Stimulated activated CD8-positive, alpha-beta memory T cell treated with anti-CD3 and anti-CD28 coated beads, Interleukin-4, amount 100 ng/mL, for 4 hours (primary cell): ENCODE results near the gene STARD8.

Experiments used
- DNase-seq, 2 donors: peaks; one replicate each; pipeline ENCODE4 v3.0.0-alpha.2; 2020; ENCODE audit warnings: low read depth in 2 of 2, low spot score in 1 of 2

STARD8 gene

DNA sequence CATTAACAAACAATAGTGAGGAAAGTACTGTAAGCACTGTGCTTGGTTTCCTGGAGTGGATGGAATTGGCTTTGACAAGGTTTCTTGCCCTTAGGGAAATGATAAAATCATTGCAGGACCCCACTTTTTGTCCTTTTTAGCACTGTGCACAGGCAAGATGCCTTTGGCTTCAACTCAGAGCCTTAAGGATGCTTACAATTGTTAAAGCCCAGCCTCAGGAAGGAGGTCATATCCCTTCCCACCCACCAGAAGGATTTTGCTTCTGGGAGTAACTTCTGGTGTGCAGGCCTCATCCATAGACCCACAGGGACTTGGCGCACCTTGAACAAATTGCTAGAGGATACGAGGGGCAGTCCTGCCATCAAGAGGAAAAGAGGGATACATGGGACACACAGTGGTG, 44.5 kb downstream of the STARD8 start:
- no peak for DNase-seq

DNA sequence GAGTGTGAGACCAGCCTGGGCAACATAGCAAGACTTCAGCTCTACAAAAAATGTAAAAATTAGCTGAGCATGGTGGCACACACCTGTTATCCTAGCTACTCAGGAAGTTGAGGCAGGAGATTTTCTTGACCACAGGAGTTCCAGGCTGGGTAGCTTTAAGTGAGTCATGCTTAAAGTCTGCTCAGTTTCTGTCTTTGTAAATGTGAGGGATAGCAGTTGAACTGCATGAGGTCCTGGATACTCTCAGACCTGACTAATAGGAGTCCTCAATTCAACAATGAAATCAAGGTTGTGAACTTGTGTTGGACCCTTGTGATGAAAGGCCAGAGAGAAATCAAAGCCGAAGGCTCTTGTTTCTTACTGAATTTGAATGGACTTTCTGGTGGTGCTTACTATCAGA, 45.2 kb downstream of the STARD8 start:
- DNase-seq: no peak

DNA sequence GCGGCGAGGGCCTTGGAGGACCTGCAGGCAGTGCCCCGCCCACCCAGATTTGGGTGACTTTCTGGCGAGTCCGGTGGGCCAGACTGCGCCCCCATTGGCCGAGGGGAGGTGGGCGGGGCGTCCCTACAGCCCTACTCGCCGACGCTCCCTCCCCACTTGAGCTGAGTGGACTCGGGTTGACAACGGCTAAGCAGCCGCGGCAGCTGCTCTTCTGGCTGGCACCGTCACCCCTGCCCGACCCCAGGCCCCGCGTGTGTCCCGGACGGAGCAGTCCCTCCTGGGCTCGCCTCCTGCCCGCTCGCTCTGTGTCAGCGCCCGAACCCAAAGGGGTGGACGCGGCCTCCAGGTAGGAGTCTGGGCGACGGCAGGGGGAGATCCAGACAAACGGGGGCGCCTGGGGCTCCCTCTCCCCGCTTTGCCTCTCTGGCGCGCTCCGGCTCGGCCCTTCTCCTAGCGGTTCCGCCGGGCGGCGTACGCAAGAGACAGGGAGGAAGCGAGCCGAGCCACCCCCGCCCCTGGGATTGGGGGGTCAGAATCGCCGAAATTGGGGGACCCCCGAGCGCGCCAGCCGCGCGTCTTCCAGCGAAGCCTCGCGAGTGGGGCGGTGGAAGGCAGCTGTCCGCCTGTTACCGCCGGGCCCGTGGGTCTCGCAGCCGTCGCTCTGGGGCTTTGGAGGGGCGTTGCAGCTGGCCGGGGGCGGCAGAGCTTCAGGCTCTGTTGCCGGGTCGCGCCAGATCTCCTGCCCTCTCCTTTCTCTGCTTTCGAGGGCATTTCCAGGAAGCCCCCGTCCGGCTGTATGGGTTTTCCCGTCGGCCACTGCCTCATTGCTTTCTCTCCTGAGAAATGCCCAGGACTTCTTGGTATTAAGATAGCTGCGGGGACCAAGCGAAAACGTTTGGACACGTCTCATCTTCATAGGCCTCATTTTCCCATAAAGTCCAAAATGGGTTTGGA, 46.3 kb downstream of the STARD8 start:
- DNase-seq: no peak

DNA sequence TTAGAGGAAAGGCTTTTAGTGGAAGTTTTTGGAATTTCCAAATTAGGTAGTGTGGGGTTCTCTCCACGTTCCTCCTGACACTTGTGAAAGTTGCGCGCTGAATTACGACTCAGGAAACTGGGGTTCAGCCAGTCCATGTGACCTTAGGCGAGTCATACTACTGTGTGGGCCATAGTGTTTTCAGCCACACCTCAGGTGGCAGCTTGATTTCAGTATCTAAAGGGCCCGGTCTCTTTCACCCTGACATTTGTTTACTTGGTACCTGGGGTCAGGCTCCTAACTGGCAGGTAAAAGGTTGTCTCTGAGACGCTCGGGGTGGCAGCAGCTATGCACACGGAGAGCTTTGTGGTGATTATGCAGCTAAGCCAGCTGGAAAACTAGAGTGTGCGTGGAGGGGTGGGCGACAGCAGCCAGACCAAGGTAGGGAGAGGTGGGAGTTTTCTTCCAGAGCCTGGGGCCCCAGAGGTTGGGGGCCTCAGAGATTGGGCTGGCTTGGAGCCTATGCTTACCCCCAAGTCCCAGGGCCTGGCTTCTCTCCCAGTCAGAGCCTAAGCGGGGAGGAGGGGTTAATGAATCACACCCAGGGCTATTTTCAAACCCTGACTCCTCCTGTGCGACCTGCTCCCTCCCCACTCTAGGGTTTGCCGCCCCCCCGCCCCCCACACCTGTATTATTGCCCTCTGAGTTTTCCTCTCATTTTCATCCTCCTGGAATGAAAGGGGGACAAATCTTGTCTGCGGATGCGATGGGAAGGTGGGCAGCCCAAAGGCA, 47.2 kb downstream of the STARD8 start:
- no peak for DNase-seq

DNA sequence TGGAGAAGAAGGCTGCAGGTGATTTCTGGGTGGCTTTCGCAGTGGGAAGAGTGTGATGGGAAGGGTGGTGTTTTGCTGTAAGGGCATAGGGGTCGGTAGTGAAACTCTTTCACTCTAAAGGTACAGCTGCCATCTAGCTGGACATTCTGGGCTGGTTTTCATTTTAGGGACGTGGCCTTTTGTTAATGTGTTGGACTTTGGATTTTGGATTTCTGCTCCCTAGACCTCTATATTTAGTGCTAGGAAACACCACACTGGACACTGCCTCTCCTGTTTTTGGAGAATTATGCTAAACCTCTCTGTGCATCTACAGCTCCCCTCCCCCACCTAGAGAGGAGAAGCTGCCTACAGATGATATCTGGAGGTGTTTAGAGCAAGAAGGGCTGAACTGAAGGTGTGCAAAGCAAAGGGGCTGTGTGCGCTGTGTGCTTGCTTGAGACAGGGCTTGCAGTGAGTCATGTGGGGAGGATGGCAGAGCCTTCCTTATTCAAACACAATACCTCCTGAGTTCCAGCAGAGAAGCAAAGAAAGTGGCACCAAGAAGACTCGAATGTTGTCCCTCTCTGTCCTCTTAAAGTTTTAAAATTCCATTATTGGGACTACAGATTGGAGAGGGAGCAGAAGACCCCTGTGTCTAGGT, 47.9 kb downstream of the STARD8 start:
- no peak for DNase-seq

DNA sequence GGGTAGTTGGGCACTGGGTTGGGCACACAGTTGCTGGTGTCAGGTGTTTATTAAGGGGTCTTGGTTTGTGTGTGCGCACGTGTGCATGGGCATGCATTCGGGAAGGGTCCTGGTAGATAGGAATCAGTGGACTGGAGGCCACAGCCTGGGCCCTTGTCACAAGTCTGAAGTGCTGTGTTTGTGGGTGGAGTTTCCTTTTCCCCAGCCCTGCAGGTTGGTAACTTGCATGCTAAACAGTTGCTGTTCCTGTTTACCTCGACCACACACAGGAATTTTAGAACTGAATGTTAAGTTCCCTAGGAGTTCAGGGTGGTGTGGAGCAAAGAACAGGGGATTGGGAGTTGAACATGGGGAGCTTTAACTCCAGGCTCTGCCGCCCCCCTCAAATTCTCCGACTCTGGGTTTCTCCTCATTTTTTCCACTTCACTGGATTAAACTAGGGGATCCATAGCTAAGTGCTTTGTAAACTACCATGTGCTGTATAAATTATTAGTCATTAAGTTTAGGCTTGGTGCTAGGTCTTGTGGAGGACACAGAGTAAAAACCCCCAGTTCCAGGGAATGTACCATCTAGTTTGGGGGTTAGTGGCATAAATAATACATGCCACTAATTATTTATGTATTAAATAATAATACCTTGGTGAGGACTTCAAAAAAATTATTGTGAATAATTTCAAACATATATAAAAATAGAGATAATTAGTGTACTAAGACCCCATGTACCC, 49.0 kb downstream of the STARD8 start:
- DNase-seq: no peak

DNA sequence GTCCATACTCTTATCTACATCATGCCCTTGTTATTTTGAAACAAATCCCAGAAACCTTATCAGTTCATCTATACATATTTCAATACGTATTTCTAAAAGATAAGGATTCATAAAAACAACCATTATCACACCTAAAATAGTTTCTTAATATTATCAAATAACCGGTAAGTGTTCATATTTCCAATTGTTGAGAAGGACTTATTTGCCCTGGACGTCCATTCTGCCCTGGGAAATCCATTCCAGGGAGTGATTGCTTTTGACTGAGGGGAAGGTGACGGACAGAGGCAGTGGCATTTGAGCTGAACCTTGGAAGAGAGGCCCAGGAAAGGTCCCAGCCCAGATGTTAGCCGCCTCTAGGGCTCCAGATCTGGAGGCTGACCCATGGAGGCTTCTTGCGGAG, 49.6 kb downstream of the STARD8 start:
- DNase-seq: no peak

DNA sequence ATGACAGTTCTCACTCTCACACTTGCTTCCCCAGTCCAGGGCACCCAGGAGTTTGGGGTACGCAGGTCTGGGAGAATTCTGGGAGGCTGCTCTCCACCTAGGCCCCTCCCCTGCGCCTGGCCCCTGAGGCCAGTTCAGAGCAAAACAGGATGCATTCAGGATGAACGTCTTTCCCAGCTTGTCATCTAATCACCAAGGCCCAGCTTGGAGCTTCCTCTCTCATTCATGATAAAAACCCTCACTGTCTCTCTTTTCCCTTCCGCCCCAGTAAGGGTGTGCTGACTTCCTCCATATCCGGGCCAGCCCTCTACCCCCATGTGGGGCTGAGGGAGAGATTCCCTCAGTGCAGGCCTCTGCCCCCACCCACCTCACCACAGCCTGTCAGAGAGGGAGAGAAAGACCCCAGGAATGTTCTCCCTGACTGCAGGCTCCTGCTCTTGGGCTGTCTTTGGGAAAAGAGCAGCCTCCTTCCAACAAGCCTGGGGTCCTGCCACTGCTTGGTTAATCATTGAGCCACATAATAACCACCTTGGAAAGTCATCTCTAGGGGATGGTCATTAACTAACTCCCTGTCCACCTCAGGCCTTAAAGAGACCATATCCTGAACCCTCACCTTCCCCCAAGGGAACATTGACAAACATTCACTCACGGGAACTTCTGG, 50.1 kb downstream of the STARD8 start:
- no peak for DNase-seq

DNA sequence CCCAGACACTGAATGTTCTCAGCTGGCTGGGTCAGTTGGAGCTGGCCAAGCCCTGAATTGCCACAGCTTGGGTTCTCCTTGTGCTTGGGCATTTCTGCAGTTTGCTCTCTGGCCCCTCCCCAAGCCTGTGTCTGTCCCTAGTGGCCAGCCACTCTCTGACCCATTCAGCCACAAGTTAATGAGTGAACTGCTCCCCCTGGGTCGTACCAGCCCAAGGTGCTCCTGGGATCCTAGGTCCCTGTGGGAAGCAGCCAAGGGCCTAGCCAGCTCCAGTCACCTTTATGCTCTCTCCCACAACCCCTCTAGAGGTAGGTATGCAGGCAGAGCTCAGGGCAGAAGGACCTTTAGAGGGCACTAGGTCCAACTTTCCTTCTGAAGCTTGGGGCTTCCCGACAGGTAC, 51.5 kb downstream of the STARD8 start:
- DNase-seq: no peak

DNA sequence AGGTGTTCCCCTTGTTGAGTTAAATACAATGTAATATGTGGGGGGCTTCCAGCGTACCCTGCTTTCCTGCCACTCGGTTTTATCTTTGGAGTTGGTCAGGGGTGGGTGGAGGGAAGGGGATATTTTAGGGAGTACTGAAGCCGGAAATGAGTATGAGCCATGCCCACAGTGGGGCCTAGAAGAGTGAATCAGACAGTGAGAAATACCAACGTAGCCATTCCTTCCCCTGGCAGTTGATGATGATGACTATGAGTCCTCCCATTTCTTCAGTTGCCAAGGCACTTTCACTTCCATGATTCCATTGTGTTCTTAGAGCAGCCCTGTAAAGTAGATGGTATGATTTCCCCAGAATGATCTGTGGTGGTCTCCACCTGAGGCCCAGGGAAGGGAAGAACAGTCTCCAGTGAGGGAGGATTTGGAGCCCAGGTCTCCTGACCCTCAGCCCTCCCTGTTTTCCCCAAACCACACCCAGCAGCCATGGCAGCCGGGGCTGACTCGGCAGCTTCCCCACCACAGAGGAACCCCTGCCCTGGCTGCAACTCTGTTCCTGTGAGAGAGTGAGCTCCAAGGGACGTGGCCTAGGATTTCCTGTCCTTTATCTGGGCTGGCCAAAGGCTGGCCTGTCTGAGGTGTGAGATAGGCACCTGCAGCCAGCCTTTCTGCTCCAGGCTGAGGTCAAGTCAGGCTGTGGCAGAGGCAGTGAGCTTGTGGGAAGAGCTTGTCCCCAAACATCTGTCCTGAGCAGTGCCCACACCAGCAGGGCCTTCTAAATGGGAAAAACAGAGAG, 52.7 kb downstream of the STARD8 start:
- no peak for DNase-seq

DNA sequence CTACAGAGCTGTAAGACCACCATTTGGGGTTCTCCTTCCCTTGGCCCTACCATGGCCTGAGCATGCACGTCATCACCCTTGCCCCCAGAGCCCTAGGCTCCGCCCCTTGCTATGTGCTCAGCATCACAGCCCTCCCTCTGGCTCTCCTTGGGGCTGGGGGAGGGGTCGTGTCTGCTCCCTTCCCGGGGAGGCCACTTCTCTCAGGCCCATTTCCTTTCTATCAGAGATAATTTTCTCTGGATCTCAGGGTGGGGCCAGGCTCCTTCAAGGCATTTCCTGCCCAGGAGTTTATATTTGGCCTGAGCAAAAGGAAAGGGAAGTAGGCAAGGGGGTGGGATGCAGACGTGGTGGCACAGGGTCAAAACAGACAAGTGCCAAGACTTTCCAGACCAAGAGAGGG, 55.9 kb downstream of the STARD8 start:
- no peak for DNase-seq

DNA sequence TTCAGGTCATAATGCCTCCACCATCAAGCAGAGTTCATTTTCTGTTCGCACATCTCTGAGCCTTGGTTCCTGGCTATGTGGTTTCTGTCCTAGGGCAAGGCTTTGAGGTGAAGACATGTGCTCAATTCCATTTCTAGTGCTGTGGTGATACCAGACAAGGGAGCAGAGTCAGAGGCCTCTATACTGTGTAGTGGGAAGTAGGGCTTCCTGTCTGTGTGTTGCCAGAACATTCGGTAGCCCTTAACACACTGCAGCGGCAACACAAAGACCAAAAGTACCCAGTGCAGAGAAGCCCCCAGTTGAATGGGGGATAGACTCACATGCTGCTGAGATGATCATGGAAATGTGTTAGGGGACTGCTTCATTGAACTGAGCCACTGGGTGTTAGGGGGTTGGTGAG, 56.4 kb downstream of the STARD8 start:
- no peak for DNase-seq

DNA sequence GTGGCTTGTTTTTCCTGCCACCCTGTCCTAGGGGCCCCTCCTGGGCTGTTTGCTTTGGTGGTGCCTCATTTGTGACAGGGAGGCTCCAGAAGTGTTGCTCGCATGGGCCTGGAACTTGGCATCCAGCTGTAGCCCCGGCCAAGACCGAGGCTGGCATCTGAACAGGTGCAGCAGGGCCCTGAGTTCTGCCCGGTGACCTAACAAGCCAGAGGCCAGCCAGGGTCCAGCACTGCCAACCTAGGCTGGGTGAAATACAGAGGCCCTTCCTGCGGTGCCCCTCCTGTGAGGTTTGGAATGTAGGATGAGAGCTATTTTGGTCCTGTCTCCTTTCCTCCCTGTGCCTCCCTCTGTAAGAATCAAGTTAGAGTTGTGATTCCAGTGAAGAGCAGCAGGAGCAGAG, 58.5 kb downstream of the STARD8 start:
- DNase-seq: no peak

DNA sequence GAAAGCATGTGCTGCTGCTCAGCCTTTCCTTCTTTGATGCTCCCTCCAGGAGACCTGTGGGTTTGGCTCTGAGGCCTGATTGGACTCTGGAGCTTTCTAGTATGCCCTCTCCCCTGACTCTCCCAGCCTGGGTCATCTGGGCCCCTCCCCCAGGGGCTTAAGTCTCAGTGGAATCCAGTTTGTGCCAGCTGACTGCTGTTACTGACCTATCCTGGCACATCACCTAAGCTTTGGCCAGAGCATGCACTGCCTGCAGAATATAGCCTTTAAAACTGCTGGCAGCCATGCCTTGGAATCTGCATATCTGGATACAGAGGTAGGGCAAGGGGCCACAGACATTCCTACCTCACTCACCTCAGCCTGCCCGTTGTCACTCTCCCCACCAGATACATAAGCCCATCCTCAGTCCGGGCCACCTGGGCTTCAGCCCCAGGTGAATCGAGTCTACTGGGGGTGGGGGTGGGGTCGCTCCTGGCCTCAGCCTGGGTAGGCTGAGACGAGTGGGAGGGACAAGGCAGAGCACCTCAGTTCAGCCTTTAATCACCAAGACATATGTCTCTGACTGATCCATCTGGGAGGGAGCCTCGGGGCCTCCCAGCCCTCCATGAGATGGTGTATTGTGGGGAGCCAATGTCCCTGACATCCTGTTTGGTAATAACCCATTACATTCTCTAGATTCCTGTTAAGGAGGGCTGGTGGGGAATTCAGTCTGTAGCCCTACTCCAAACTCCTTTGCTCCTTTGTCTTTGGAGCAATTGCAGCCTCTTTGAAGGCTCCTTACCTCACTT, 61.2 kb downstream of the STARD8 start:
- DNase-seq: no peak

DNA sequence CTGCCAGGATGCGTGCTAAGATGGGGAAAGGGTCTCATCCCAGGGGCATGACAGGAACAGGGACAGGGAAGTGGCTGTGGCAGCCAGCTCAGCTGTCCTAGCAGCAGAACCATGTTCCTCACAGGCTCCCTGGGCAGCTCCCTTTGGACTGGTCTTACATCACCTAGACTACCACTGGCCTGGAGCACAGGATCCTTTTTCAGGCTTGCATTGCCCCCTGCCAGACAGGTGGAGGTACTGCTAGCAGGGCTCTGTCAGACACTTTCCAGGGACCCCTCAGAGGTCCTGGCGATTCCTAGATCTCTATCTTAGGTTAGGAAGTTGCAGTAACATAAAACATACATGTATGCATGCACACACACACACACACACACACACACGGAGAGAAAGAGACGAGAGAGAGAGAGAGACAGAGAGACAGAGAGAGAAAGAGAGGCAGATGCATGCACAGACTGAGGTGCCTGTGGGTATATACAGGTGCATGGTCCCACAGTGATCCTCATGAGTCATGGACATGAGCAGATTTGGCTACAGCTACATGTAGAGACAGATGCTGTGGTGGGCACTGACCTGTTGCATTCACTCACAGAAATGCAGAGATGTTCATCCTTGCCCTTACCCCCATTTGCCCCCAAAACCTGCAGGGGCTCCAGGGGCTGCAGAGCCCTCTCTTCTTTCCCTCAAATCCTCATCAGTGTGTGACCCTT, 63.6 kb downstream of the STARD8 start:
- DNase-seq: no peak

DNA sequence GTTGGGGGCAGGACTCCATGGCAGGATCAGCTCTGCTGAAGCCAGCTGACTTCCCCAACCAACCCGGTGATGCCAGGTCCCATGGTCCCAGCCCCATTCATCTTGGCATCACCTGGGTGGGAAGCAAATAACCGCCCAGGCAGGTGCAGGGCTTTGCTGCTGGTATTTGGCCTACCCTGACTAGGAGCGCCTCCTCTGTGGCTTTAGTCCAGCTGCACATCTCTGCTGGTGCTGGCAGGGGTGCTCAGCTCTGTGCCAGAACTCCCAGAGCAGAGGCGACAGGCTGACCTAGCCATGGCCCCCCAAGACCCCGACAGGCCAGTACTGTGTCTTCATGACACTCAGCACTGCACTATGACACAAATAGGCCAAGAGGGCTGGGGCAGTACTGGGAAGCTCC, 64.4 kb downstream of the STARD8 start:
- DNase-seq: no peak

DNA sequence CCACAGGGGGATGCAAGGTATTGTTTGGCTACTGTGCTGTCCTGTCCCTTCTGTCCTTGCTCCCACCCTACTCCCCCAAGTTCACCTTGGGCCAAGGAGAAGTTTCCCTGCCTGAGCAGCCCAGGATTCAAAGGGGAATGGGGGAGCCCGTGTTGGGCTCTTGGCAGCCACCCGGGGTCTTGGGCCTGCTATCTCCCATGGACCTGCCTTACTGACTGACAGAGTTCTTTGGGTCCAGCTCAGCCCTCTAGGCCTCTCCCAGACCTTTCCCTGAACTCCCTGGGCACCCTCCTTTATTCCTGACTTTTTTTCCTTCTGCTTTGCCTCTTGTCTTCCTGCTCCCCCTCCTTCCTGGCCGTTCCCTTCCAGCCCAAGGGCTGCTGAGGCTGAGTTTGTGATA, 67.4 kb downstream of the STARD8 start:
- DNase-seq: no peak

DNA sequence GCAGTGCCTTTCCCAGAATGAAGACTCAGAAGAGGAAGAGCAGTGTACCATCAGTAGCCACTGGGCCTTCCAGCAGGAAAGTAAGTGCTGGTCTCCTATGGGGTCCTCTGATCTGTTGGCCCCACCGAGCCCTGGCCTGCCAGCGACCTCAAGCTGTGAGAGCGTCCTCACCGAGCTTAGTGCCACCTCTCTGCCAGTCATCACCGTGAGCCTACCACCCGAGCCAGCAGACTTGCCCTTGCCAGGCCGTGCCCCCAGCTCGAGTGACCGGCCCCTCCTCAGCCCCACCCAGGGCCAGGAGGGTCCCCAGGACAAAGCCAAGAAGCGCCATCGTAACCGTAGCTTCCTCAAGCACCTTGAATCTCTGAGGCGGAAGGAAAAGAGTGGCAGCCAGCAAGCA, 69.7 kb downstream of the STARD8 start:
- no peak for DNase-seq
